Measurements from ENCODE around the gene FBRS.
A peak's percentile ranks its signal among the peaks of the same experiment; 100 is the strongest.

The FBRS gene

DNA sequence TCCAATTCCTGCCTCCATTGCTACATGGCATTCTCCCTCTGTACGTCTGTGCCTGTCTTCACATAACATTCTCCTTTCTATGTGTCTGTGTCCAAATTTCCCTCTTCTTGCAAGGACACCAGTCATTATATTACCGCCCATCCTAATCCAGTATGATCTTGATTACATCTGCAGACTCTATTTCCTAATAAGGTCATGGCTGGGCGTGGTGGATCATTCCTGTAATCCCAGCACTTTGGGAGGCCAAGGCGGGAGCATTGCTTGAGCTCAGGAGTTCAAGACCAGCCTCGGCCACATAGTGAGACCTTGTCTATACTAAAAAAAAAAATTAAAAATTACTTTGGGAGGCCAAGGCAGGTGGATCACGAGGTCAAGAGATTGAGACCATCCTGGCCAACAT lies 12.5 kb upstream of the FBRS start:
- no peak for DNase-seq

DNA sequence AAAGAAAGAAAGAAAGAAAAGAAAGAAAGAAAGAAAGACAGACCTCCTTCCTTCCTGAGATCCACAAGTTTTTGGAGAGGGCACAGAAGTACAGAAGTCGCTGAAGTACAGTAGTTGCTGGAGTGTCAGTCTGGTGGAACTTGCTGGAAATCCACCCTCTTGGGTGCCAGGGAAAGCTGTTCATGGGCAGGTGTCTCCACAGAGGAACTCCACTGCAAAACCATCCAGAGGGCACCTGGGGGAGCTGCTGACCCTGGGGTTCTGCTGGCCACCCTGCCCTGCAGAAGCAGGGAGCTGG lies 11.0 kb upstream of the FBRS start:
- no peak for DNase-seq

DNA sequence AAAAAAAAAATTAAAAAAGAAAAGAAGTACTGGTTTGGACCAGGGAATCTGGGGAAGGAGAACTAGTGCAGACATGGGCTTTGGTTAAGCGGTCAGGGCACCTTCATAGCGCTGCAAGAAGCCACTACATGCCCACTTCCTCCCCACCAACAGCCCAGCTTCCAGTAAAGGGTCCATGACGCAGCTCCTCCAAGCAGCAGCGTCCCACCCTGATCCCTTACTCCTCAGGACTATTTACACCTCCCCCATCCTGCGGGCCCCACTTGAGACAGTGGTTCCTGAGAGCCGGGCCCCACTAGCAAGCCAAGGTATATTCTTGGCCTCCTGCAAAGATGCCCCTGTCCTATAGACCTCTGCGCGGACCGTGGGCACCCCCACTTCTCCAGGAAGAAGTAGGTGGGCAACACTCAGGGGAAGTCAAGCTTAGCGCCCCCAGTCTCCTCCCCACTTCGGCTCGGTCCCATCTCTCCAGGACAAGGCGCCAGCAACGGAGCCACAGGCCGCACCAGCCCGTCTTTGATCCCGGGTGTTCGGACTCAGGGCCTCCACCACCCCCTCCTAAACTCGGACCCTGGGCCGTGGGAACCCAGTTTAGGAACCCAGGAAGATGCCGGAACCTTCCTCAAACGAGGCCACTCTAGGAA lies 8.4 kb upstream of the FBRS start:
- DNase-seq = no peak

DNA sequence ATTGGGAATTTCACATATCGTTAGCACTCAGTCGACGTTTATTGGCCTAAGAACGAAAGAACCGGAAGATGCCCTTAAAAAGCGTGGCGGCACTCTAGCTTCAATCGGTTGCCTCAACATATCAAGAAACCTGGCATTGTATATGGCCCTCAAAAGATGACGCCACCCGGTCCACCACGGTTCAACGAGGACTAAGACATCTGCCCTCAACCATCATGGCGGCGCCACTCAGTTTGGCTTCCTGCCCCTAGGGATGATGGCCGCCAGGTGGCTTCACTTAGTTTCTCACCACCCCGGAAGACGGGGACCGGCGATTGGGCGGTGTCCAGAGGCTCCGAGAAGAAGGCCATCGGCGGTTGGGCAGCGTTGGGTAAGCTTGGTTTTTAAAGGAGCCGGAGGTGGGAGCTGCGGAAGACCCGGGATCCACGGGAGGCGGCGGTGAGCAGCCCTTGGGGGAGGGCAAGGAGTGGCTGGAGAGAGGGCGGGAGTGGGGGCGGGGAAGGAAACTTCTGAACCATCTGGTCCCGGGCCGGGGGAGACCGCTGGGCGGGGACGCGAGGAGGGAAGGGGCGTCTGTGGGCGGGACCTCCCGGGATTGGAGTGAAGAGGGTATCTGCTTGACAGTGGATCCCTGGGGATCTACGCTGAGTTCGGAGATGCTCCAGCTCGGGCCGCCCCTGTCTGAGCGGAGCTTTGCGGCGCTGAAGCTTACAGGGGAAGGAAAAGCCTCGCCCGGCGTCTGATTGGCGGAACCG lies 7.7 kb upstream of the FBRS start, which contains the start of gene PRR14:
Gene PRR14 (plus strand): TSS at position 592 of the 755 bp plus-strand sequence. CDS start 686 bp downstream, outside the sequence.
- peak; percentile 99 for DNase-seq

DNA sequence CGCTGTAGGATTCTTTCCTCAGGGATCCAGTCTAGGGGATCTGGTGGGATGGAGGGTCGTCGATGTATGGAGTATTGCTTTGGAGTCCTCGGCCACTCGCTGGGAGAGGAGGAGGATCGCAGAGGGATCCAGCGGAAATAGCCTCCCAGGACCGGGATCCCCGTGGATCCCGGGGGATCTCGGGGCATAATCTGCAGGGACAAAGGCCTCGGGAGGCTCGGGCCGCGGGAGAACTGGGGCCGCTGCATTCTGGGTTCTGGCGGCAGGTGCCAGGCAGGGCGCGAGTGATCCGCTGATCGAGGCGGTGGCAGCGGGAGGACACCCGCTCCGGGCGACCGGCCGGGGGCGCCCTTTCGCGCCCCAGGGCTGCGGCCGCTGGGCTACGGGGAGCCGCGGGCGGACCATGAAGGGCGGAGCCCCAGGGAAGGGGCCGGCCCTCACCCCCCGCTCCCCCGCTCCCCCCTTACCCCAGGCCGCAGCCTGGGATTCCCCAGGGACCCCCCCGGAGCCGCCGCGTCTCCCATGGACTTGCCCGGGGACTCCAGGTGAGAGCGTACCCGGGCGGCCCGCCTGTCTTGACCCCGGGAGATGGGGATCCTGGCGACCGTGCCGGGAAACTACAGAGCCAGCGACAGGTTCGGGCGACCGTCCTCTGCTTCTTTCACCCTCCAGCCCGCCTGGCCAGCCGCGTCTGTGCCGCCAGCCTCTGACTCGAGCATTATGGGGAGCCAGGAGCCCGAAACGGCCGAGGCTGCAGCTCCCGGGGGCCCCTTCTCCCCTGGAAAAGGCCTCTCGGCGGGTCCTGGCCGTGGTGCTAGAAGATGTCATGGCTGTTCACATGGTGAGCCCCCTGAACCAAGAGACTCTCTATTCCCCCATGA lies 6.9 kb upstream of the FBRS start:
- peak; percentile 25 for DNase-seq

DNA sequence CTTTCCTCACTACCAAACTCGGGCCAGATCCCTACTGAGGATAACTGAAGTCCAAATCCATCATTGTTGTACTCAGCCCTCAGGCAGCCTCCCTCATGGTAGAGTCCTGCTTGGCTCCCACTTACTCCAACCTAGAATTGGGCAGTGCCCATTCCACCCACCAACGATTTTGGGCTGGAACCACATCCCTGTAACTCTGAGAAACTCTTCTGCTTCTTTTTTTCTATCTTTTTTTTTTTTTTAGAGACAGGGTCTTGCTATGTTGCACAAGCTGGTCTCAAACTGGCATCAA lies 6.3 kb upstream of the FBRS start:
- DNase-seq = no peak

DNA sequence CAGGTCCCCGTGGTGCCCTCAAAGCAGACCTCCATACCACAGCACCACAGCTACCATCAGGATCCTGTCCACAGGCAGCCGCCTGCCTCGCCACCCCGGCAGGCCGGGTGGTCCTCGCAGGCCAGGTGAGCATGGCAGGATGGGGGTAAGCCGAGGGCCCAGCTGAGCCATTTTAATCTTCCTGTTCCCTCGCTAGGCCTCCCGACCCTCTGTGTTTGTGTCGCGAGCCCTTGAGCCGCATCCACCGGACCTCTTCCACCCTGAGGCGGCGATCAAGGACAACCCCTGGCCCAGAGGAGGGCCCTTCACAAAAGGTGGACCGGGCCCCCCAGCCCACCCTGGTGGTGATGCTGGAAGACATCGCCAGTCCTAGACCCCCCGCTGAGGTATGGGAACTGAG lies 5.5 kb upstream of the FBRS start:
- no peak for DNase-seq

DNA sequence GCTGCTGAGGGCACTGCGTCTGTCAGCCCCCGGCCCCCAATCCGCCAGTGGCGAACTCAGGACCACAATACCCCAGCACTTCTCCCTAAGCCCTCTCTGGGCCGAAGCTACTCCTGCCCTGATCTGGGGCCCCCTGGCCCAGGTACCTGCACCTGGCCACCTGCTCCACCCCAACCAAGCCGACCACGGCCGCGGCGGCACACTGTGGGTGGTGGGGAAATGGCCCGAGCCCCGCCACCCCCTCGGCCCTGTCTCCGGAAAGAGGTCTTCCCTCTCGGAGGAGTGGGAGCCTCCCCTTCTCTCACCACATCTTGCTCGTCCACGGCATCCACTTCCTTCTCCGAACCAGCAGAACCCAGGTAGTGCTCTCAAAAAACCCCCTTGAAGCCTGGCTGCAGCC lies 3.4 kb upstream of the FBRS start:
- DNase-seq = no peak

DNA sequence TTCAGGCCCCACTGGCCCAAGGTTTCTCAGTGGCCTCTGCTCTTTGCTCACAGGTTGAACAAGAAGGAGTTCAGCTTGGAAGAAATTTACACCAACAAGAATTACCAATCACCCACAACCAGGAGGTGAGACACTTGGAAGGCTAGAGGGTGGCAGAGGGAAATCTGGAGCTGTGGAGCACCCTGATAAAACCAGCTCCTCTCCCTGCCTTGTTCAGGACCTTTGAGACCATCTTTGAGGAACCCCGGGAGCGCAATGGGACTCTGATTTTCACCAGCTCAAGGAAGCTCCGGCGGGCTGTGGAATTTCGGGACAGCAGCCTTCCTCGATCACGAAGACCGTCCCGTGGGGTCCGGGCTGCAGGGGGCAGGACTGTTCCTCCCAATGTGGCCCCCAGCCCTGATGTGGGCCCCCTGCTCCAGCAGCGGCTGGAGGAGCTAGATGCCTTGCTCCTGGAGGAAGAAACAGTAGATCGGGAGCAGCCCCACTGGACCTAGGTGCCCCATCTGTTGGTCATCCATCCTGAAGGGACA lies 2.4 kb upstream of the FBRS start:
- no peak for DNase-seq

DNA sequence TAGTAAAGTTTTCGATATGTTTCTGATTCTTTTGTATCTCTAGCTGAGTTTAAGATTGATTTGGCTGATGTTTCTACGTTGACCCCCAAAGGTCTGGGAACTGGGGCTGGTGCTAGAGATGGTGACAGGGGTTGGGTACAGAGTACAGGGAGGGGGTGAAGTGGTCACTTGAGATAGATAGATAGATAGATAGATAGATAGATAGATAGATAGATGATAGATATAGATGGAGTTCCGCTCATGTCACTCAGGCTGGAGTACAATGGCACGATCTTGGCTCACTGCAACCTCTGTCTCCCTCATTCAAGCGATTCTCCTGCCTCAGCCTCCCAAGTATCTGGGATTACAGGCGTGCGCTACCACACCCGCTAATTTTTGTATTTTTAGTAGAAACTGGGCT lies 1.8 kb upstream of the FBRS start:
- DNase-seq = no peak

DNA sequence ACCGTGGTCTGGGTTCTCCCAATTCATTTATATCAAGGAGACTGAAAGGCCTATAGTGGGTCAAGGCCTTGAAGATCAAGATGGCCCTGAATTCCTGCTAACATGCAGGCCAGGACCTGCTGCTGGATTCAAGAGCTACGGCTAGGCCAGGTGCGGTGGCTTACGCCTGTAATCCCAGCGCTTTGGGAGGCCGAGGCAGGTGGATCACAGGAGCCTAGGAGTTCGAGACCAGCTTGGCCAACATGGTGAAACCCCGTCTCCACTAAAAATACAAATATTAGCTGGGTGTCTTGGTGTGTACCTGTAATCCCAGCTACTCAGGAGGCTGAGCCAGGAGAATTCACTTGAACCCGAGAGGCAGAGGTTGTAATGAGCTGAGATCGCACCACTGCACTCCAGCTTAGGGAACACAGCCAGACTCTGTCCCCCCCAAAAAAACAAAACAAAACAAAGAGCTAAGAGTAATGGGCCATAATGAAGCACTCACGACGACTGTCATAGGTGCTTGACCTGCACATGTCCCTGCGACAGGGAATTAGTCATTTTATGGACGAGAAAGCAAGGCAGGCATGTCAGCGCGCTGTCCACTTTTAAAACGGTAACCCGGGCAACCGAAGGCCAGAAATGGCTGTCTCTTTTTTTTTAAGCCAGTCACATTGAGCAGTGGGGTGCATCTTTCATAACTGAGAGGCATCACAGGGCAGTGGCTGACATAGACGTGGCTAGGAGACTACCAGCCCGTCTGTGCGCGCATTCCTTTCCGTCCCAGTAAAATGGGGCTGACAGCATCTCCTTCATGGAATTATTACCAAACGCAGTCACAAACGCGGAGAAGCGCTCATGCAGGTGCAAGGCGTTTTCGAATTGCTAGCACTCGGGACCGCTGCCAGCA lies 1.0 kb upstream of the FBRS start:
- peak; percentile 83 for DNase-seq

DNA sequence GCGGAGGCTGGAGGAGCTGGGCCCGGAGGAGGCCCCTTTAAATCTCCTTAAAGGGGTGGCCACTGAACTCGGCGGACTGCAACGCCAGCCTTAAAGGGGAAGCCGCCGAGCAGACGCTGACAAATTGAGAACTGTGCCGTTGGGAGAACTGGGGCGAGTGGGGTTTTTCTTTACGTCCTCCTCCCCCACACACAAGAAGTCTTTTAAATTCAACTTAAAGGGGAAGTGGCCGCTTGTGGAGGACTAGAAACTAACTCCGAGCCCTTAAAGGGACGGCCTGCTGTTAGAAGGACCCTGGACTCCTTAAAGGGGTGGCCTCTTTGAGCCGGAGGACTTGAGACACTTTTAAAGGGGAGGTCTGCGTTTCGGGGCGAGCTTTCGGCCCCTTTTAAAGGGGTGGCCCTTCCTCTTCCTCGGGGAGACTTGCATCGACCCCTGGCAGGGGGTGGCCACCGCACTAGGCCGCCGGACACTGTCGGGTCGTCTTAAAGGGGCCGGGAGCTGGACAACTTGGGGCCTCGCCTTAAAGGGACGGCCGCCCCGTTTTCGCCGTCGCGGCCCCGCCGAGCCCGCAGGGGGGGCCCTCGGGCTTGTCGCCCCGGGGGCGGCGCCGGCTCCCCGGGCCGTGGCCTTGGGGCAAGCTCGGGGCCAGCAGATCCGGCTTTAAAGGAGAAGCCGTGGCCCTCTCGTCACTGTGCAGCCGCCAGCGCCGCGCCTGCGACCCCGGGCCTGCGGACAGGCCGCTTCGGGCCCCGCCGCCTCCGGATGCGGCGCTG lies 688 bp downstream of the FBRS start:
- peak; percentile 97 for DNase-seq

DNA sequence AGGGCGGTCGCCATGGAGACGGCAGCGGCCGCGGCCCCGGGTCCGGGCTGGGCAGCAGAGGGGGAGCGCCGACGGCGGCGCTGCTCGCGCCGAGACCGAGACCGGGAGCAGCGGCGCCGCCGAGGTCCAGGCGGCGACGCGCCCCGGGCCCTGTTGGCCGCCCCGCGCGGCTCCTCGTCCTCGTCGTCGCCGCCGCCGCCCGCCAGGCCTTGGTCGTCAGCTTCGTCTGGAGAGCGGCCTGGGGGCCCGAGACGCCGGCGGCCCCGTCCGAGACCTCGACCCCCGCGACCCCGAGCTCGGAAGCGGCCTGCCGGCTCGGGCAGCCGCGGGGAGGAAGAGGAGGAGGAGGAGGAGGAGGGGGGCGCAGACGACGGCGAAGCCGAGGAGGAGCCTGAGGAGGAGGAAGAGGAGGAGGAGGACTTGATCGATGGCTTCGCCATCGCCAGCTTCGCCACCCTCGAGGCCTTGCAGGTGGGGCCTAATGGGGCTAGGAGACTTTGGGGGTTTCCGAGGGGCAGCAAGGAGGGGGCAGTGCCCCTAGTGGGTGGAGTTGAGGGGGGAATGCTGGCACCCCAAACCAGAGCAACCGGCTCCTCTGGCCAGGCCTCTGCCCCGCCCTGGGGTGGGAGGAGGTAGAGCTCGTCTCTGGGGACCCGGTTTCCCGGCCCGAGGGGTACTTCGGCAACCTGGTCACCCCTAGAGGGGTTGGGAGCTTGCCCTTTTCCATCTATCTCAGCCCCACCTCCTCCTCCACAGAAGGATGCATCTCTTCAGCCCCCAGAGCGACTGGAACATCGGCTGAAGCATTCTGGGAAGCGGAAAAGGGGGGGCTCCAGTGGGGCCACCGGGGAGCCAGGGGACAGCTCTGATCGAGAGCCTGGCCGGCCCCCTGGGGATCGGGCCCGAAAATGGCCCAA lies 1.5 kb downstream of the FBRS start:
- DNase-seq = no peak

DNA sequence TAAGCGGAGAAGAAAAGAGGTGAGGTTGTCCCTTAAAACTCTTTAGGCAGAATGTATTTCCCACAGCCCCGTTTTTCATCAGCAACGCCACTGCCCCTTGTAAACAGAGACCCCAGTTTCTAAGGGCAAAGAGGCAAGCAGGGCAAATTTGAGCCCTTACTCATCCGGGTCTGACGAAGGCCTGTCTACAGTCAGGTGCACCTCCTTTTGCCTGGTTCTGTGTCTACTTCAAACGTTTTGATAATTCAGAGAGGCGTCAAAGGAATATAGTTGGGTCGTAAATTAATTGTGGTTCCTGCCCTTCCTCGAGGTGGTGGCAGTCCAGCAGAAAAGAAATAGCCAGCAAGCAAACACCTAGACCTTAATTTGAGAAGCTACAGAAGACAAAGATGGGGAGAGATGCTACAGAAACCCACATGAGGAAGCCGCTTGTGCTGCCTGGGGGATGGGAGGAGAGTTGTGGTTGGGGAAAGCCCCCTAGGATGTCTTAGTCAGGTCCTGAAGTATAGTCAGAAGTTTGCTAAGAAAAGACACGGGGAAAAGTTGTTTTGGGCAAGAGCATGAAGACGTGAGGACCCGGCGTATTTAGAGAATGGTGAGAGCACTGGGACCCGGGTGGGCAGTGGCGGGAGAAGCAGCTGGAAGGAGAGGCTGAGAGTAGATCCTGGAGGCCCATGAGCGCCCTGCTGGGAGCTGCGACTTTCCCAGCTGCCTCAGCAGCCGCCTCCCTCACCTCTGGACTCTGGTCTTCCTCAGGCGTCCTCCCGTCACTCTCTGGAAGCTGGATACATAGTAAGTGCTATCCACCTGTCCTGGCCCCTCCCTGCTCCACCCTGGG lies 2.4 kb downstream of the FBRS start:
- no peak for DNase-seq

DNA sequence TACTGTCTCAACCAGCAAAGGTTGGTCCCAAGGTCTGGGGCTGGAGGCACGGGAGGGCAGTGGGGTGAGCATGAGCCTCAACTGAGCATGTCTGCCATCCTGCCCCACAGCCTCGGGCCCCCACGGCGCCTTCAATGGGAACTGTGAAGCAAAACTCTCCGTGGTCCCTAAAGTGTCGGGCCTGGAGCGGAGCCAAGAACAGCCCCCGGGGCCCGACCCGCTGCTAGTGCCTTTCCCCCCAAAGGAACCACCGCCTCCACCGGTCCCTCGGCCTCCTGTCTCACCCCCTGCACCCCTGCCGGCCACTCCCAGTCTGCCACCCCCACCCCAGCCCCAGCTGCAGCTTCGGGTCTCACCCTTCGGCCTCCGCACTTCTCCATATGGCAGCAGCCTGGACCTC lies 4.2 kb downstream of the FBRS start:
- DNase-seq = no peak

DNA sequence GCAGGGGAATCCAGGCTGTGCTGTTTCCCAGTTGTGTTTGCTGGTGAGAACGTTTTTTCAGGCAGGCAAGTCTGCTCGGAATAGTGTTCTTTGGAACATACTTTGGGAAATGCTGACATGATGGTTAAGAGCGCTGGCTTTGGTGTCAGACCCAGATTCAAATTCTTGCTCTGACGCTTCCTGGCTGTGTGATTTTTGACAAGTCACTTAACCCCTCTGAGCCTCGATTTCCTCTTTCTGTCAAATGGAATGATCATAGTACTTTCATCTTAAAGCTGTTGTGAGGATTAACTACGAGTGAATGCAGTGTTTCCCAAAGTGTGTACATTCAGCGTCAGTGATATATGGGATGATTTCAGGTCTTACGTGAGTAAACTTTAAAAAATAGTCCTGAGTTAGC lies 4.8 kb downstream of the FBRS start:
- DNase-seq = no peak

DNA sequence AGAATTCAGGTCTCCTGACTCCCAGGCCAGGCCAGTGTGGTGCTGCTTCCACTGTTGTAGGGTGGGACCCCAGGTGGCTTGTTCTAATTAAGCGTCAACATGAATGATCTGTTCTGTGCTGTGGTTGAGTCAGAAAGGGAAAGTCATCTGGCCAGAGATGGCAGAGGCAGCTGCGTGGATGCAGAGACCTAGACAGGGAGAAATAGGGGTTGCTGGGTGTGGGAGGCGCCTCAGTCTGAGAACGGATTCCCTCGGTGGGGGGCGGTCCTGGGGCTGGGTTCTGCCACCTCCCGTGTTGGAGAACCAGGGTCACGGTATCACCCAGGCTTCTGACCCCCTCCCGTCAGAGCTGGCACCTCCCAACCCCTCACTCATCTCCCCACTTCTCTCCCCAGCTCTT lies 5.6 kb downstream of the FBRS start:
- no peak for DNase-seq

DNA sequence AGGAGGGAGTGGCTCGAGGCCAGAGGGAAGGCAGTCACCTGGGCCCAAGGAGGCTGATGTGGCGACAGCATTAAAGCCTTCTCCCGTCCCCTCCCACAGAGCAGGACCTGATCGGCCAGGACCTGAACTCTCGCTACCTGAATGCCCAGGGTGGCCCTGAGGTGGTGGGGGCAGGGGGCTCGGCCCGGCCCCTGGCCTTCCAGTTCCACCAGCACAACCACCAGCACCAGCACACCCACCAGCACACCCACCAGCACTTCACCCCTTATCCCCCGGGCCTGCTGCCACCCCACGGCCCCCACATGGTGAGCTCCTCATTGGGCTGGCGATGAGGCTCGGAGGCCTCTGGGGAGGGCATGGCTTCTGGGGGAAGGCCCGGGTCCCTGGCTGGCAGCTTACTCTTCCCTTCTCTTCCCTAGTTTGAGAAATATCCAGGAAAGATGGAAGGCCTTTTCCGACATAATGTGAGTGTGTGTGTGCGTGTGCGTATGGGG lies 6.4 kb downstream of the FBRS start:
- DNase-seq = no peak

DNA sequence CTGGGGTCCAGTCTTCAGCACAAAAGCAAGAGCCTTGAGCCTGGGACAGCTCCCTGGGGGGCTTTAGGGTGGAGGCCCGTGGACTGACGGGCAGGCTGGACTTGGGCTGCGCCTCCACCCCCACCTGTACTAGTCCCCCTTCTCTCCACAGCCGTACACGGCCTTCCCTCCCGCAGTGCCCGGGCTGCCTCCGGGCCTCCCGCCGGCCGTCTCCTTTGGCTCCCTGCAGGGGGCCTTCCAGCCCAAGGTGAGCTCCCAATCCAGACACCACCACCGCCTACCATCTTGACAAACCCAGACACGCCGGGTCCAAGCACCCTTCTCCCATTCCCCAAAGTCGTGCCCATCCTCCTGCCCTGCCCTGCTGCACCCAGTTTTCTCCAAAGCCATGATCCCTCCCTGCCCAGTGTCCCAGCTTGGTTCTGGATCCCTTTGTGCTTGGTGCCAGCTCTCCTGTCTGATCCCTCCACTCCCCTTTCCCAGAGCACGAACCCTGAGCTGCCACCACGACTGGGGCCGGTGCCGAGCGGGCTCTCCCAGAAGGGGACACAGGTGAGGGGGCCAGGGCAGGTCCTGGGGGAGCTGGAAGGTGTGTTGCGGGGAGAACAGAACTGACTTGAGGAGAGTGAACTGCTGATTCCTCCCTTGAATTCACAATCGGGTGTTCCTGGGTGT lies 7.1 kb downstream of the FBRS start:
- DNase-seq = no peak
